Activated T-cell treated with anti-CD3 and anti-CD28 coated beads, Interleukin-2, amount 50 U/mL, for 72 hours (primary cell): Measurements from ENCODE around the gene ANGPT4. TPM values are rescaled to one million over a fixed set of nuclear protein-coding genes. Genes with fewer than 3 reads are reported as not detected.
"Not testable (repeated sequence)": the region's sequence is repeated elsewhere in the genome, so short reads cannot be mapped to it uniquely, and the experiment has no call there.

Source experiments
- ATAC-seq, 2 donors: fragments of 150-1000 bp; cut with Tn5 transposase; replicated peaks in 1 of 2; 2 replicates each; pipeline ENCODE4 v1.10.0; 2021; ENCODE audit warnings: moderate library complexity in 2 of 2, mild to moderate bottlenecking in 1 of 2
- DNase-seq, 2 donors: peaks; one replicate each; pipeline ENCODE4 v3.0.0; 2021 to 2022; ENCODE audit warnings: mixed read lengths in 1 of 2
- H3K27ac Mint-ChIP-seq: one replicate; pipeline ENCODE4 v1.8.0; 2022; ENCODE audit warnings: mild to moderate bottlenecking, moderate library complexity, mixed read lengths
- H3K27me3 Mint-ChIP-seq: one replicate; pipeline ENCODE4 v1.8.0; 2022; ENCODE audit warnings: low read depth, mixed read lengths
- H3K36me3 Mint-ChIP-seq, 2 donors: one replicate each; pipeline ENCODE4 v1.8.0; 2022; ENCODE audit warnings: mixed read lengths in 2 of 2, mild to moderate bottlenecking in 1 of 2; ENCODE audit not compliant: insufficient read depth in 2 of 2
- H3K4me1 Mint-ChIP-seq: one replicate; pipeline ENCODE4 v1.8.0; 2022; ENCODE audit warnings: low read depth, mixed read lengths
- H3K4me3 Mint-ChIP-seq, 2 donors: one replicate each; pipeline ENCODE4 v1.8.0; 2022; ENCODE audit warnings: mild to moderate bottlenecking in 2 of 2, mixed read lengths in 2 of 2, moderate library complexity in 2 of 2
- H3K9me3 Mint-ChIP-seq, 2 donors: one replicate each; pipeline ENCODE4 v1.8.0; 2022; ENCODE audit warnings: mixed read lengths in 2 of 2
- total RNA-seq, 2 donors: library from RNA; stranded (reverse); gene quantifications; one replicate each; pipeline ENCODE4 v1.2.3, GENCODE V29; 2022

ANGPT4 gene
- total RNA-seq, 2 donors from 2014 or later, result not detected

GRCh38 chr20:848731-849130 lies 67.4 kb downstream of the ANGPT4 start:
- not testable (repeated sequence) for H3K27ac Mint-ChIP-seq, ATAC-seq, DNase-seq, H3K4me3 Mint-ChIP-seq, H3K27me3 Mint-ChIP-seq, H3K36me3 Mint-ChIP-seq, H3K9me3 Mint-ChIP-seq
- peaks cover 56% of the 10 kb centered on the region for H3K4me1 Mint-ChIP-seq

- Mint-ChIP-seq H3K27ac (no peak overlapping the region), H3K27me3 (no peaks in the 10 kb centered on the region)
Measured at GRCh38 chr20:848193-848592, 67.9 kb downstream of the ANGPT4 start.

GRCh38 chr20:846894-847278 lies 69.2 kb downstream of the ANGPT4 start:
- H3K4me1 Mint-ChIP-seq, result peaks cover 49% of the 10 kb centered on the region
- H3K27ac Mint-ChIP-seq, result peak overlapping the region; percentile 95
- H3K36me3 Mint-ChIP-seq, result peaks cover 2% of the 10 kb centered on the region in 2 donors
- no peaks in the 10 kb centered on the region for H3K9me3 Mint-ChIP-seq
- DNase-seq (peak; percentile 56 to 66), ATAC-seq (peak; percentile 37 to 48)
- H3K27me3 Mint-ChIP-seq, result no peaks in the 10 kb centered on the region
- H3K4me3 Mint-ChIP-seq, result peak overlapping the region; percentile 86 to 89

More at GRCh38 chr20:848193-848592, 67.9 kb downstream of the ANGPT4 start:
- H3K36me3 Mint-ChIP-seq, result peaks cover 2% of the 10 kb centered on the region in 2 donors
- H3K4me1 Mint-ChIP-seq, result peaks cover 51% of the 10 kb centered on the region
- H3K9me3 Mint-ChIP-seq, result no peaks in the 10 kb centered on the region
- ATAC-seq (no peak), DNase-seq (no peak)
- no peak overlapping the region for H3K4me3 Mint-ChIP-seq

GRCh38 chr20:845941-846893 lies 69.9 kb downstream of the ANGPT4 start:
- peaks cover 52% of the 10 kb centered on the region for H3K4me1 Mint-ChIP-seq
- peak in 1 of 2 donors; percentile 1 for ATAC-seq
- no peaks in the 10 kb centered on the region for H3K9me3 Mint-ChIP-seq
- peak overlapping the region; percentile 86 to 89 for H3K4me3 Mint-ChIP-seq
- H3K27ac Mint-ChIP-seq, result peak overlapping the region; percentile 88
- no peak for DNase-seq
- no peaks in the 10 kb centered on the region for H3K27me3 Mint-ChIP-seq
- H3K36me3 Mint-ChIP-seq, result peaks cover 2% of the 10 kb centered on the region in 2 donors

DNA sequence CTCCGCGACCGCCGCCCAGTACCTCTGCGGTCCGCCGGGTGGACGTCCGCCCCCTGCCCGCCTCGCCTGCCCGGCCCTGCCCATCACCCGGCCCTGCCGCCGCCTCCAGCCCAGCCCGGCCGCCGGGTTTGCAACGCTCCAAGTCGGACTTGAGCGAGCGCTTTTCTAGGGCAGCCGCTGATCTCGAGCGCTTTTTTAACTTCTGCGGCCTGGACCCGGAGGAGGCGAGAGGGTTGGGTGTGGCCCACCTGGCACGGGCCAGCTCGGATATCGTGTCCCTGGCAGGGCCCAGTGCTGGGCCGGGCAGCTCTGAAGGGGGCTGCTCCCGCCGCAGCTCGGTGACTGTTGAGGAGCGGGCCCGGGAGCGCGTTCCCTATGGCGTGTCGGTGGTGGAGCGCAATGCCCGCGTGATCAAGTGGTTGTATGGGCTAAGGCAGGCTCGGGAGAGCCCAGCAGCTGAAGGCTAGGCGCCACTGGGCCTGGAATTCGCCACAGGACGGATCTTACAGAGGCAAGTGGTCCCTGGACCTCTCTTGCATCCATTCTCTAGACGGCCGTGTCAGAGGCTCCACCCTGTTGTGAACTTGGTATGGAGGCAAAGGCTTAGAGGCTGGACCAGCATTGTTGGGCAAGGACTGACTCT lies 70.8 kb downstream of the ANGPT4 start:
- H3K27me3 Mint-ChIP-seq, result no peaks in the 10 kb centered on the region

GRCh38 chr20:844473-845225 lies 71.5 kb downstream of the ANGPT4 start:
- peak overlapping the region; percentile 86 to 89 for H3K4me3 Mint-ChIP-seq
- H3K36me3 Mint-ChIP-seq, result peaks cover 0 to 2% of the 10 kb centered on the region in 2 donors
- DNase-seq (peak; percentile 83 to 90), ATAC-seq (peak; percentile 93)
- no peaks in the 10 kb centered on the region for H3K9me3 Mint-ChIP-seq
- H3K4me1 Mint-ChIP-seq, result peaks cover 48% of the 10 kb centered on the region
- no peaks in the 10 kb centered on the region for H3K27me3 Mint-ChIP-seq
- no peak overlapping the region for H3K27ac Mint-ChIP-seq

More for the DNA sequence above, 70.8 kb downstream of the ANGPT4 start:
- Mint-ChIP-seq H3K36me3 (peaks cover 0 to 2% of the 10 kb centered on the region in 2 donors), H3K9me3 (no peaks in the 10 kb centered on the region), H3K4me3 (peak overlapping the region; percentile 86 to 89), H3K4me1 (peaks cover 50% of the 10 kb centered on the region), H3K27ac (no peak overlapping the region)
- DNase-seq, result peak; percentile 21 to 28
- ATAC-seq, result no peak

DNA sequence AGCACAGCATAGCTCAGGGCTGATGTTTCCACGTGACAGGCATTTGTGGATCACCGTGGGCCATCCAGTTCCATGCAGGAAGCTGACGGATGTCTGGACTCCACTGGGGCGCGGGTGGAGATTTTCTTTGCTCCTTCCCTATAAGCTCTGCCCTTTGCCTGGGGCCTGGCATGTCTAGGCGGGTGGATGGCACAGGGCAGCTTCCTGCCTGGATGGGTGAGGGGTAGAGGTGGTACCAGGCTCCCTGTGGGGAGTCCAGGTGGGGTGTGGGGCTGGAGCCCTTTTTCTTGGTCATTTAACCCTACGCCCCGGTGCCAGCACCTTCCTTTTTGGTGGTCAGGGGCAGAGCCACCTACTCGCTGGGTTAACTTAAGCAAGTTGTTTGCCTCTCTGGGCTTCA lies 72.2 kb downstream of the ANGPT4 start:
- Mint-ChIP-seq H3K27ac (no peak overlapping the region), H3K27me3 (no peaks in the 10 kb centered on the region), H3K4me1 (peaks cover 48% of the 10 kb centered on the region), H3K9me3 (no peaks in the 10 kb centered on the region), H3K4me3 (no peak overlapping the region), H3K36me3 (peaks cover 0 to 2% of the 10 kb centered on the region in 2 donors)
- ATAC-seq (peak in 1 of 2 donors; percentile 6), DNase-seq (no peak)

GRCh38 chr20:842547-842940 lies 73.6 kb downstream of the ANGPT4 start:
- Mint-ChIP-seq H3K4me3 (peak overlapping the region in 1 of 2 donors; percentile 74), H3K27ac (no peak overlapping the region), H3K27me3 (no peaks in the 10 kb centered on the region), H3K9me3 (peaks cover 0 to under 1% of the 10 kb centered on the region in 2 donors), H3K4me1 (peaks cover 47% of the 10 kb centered on the region), H3K36me3 (peaks cover under 1 to 7% of the 10 kb centered on the region in 2 donors)
- DNase-seq (no peak), ATAC-seq (no peak)

DNA sequence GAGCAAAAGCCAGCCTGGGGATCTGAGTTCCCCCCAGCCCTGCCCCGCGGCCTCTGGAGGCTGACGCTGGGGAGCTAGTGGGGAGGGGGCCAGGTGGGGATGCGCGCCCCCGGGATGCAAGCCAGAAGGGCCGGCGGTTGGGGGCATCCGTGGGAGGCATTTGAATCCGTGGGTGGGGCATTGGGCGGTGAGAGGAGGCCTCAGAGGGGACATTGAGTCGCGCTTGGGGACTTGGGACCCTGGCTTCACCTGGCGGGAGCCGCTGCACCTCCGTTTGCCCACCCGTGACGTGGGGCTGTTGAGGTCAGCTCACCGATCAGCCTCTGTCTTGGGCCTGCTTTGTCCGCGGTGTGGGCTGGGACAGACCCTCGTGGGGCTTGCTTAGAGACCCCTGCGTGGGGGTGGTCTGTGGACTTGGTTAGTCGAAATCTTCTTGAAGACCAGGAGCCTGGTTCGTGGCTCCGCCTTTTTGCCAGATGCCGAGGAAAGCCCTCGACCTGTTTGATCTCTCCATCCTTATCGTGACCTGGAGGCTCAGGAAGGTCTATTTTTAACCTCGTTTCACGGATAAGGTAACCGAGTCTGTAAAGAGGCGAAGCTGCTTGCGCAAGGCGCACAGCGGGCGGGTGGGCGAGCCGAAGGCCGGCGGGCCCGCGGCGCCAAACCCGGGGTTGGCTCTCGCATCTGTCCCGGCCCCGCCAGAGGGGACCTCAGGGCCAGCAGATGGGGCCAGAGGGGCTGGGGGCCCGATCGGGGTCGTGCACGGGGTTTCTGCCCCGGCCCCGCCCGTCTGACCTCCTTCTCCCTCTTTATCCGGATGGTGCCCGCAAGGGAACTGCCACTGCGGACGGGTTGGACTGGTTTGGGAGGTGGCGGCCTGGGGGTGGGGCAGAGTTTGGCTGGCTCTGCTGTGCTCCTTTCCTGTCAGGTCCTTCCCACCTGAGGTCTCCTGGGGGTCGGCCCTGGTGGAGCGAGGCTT lies 74.3 kb downstream of the ANGPT4 start:
- H3K27me3 Mint-ChIP-seq, result no peaks in the 10 kb centered on the region
- H3K4me3 Mint-ChIP-seq, result peak overlapping the region; percentile 74
- peaks cover 3 to 10% of the 10 kb centered on the region in 2 donors for H3K36me3 Mint-ChIP-seq
- ATAC-seq (no peak), DNase-seq (no peak)
- H3K4me1 Mint-ChIP-seq, result peaks cover 47% of the 10 kb centered on the region
- H3K9me3 Mint-ChIP-seq, result peaks cover 0 to 2% of the 10 kb centered on the region in 2 donors
- H3K27ac Mint-ChIP-seq, result no peak overlapping the region

- peak; percentile 41 to 60 for DNase-seq
- Mint-ChIP-seq H3K9me3 (peaks cover 0 to 2% of the 10 kb centered on the region in 2 donors), H3K27me3 (no peaks in the 10 kb centered on the region), H3K4me1 (peaks cover 47% of the 10 kb centered on the region), H3K27ac (no peak overlapping the region), H3K4me3 (peak overlapping the region; percentile 74), H3K36me3 (peaks cover 6 to 10% of the 10 kb centered on the region in 2 donors)
- no peak for ATAC-seq
Measured at GRCh38 chr20:840858-841567, 75.1 kb downstream of the ANGPT4 start.

DNA sequence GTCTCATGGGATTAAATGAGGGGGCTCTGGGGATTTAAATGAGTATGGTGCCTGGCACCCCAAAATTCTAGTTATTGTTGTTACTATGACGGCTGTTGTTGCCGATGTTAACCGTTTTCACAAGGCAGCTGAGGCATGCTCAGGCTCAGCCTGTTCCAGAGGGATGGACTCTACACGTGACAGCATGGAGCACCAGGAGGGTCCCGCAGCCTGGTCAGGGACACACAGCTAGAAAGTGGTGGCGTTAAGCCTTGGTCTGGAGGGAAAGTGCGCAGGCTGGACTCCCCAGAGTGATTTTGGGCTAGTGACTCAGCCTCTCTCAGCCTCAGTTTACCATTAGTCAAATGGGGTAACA lies 75.7 kb downstream of the ANGPT4 start:
- ATAC-seq (no peak), DNase-seq (no peak)
- Mint-ChIP-seq H3K9me3 (peaks cover 0 to 2% of the 10 kb centered on the region in 2 donors), H3K27ac (no peak overlapping the region), H3K27me3 (no peaks in the 10 kb centered on the region), H3K4me1 (peaks cover 47% of the 10 kb centered on the region), H3K36me3 (peaks cover 6 to 8% of the 10 kb centered on the region in 2 donors), H3K4me3 (peak overlapping the region; percentile 45 to 71)
